GM23248 (cell line): Measurements from ENCODE around the gene HSD3B7. TPM values are rescaled to one million over a fixed set of nuclear protein-coding genes. Genes with fewer than 3 reads are reported as not detected.

Experiments used
- DNase-seq: peaks from one replicate; pipeline ENCODE4 v3.0.0-alpha.2; 2015
- H2AFZ ChIP-seq: fragments of 200-600 bp; sonication (generic); 2 replicates; pipeline ENCODE4 v1.6.1; 2016; ENCODE audit warnings: antibody characterized with exemption
- H3F3A ChIP-seq: fragments of 200-600 bp; sonication (generic); 2 replicates; pipeline ENCODE4 v1.6.1; 2016; ENCODE audit warnings: mild to moderate bottlenecking, antibody characterized with exemption, mixed run types; ENCODE audit not compliant: insufficient read depth
- H3K27ac ChIP-seq: fragments of 200-600 bp; sonication (generic); 2 replicates; pipeline ENCODE4 v1.5.1; 2016; ENCODE audit warnings: mild to moderate bottlenecking
- H3K27me3 ChIP-seq: fragments of 200-600 bp; sonication (generic); replicated peaks from 2 replicates; pipeline ENCODE4 v1.6.1; 2016; ENCODE audit warnings: mild to moderate bottlenecking; ENCODE audit not compliant: insufficient read depth
- H3K36me3 ChIP-seq: fragments of 200-600 bp; sonication (generic); 2 replicates; pipeline ENCODE4 v1.6.1; 2016; ENCODE audit warnings: low read depth, mild to moderate bottlenecking
- H3K4me1 ChIP-seq: fragments of 200-600 bp; sonication (generic); 2 replicates; pipeline ENCODE4 v1.6.1; 2016; ENCODE audit warnings: mild to moderate bottlenecking; ENCODE audit not compliant: insufficient read depth
- H3K4me2 ChIP-seq: fragments of 200-600 bp; sonication (generic); one replicate; pipeline ENCODE4 v1.6.1; 2016; ENCODE audit warnings: mild to moderate bottlenecking; ENCODE audit not compliant: unreplicated experiment
- H3K4me3 ChIP-seq: fragments of 200-600 bp; sonication (generic); 2 replicates; pipeline ENCODE4 v1.5.1; 2016; ENCODE audit warnings: mild to moderate bottlenecking
- H3K79me2 ChIP-seq: fragments of 200-600 bp; sonication (generic); 2 replicates; pipeline ENCODE4 v1.6.1; 2016; ENCODE audit warnings: mild to moderate bottlenecking; ENCODE audit not compliant: insufficient read depth
- H3K9ac ChIP-seq: fragments of 200-600 bp; sonication (generic); 2 replicates; pipeline ENCODE4 v1.6.1; 2016; ENCODE audit warnings: mild to moderate bottlenecking
- H3K9me2 ChIP-seq: fragments of 200-600 bp; sonication (generic); 2 replicates; pipeline ENCODE4 v1.6.1; 2016; ENCODE audit warnings: mixed run types, mild to moderate bottlenecking, moderate library complexity; ENCODE audit not compliant: insufficient read depth
- H3K9me3 ChIP-seq: fragments of 200-600 bp; sonication (generic); one replicate; pipeline ENCODE4 v1.6.1; 2017; ENCODE audit warnings: low read depth
- H4K20me1 ChIP-seq: fragments of 200-600 bp; sonication (generic); 2 replicates; pipeline ENCODE4 v1.6.0; 2016; ENCODE audit not compliant: insufficient read depth
- EZH2 ChIP-seq: fragments of 200-600 bp; sonication (generic); IDR thresholded peaks from 2 replicates; pipeline ENCODE4 v1.6.1; 2018; ENCODE audit warnings: antibody characterized with exemption, mild to moderate bottlenecking; ENCODE audit not compliant: insufficient read depth, poor library complexity, severe bottlenecking
- EZH2phosphoT487 ChIP-seq: fragments of 200-600 bp; sonication (generic); IDR thresholded peaks from 2 replicates; pipeline ENCODE4 v1.6.1; 2018; ENCODE audit warnings: antibody characterized with exemption, moderate library complexity, mild to moderate bottlenecking, low read depth; ENCODE audit not compliant: insufficient read depth
- WGBS, 2 experiments: methylation state at CpG; one replicate each; pipeline ENCODE4 v1.1.6; 2015 to 2017; ENCODE audit warnings: low lambda C conversion rate in 2 of 2, low coverage in 1 of 2; ENCODE audit errors: missing lambda C conversion rate in 2 of 2; 5-methylcytosine and 5-hydroxymethylcytosine counted together
- in situ Hi-C: fragments of 300-500 bp; cut with MboI; formaldehyde crosslinking; loops from 2 replicates; pipeline ENCODE4 v1.15.0; 2020
- polyA plus RNA-seq: library from polyadenylated mRNA; unstranded; fragments of >200 nt; fragmentation: Nextera tagmentation; extraction: Ambion mirVana; gene quantifications from 2 replicates; pipeline ENCODE4 v1.2.1, GENCODE V29; 2016
- total RNA-seq: library from RNA; depleted of rRNA; stranded (reverse); fragments of >200 nt; shearing (Covaris generic); gene quantifications from 2 replicates; pipeline ENCODE4 v1.2.3, GENCODE V29; 2014

The HSD3B7 gene
- total and polyA plus RNA-seq, 2 experiments from 2014 or later: 40.2 to 69.7 TPM

DNA sequence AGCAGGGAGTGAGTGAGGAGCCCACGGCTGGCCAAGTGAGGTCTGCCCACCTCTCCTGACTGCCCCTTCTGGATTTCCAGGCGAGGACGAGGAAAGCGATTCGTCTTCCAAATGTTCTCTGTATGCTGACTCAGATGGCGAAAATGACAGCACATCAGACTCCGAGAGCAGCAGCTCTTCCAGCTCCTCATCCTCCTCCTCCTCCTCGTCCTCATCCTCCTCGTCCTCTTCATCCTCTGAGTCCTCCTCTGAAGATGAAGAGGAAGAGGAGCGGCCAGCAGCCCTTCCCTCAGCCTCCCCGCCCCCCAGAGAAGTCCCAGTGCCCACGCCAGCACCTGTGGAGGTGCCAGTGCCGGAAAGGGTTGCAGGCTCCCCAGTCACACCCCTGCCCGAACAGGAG is 13.7 kb upstream of the HSD3B7 start:
- 94 to 97% methylated on average over 13 to 14 of the region's 14 CpGs for WGBS, 2 experiments
- in situ Hi-C loops: loop anchor here (25.0 kb wide), 2 partner anchors 741 to 916 kb away; a partner anchor contains a TSS
- no peak for TF ChIP-seq EZH2phosphoT487
- no peak for TF ChIP-seq EZH2

DNA sequence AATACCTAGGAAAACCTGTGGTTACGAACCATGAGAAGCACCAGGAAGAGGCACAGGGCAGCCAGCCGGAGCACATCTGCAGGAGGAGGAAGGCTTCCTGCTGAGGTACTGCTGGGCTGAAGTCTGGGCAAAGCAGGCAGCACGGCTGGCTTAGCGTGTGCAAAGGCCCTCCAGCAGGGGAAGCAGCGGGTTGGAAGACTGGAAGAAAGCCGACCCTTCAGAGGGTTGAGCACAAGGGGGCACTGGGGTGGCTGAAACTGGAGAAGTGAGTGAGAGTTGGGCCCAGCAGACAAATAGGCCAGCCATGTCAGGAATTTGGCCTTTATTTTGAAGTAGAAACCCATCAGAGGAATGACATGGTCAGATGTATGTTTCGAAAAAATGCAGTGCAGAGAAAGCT is 12.1 kb upstream of the HSD3B7 start:
- DNase-seq: peak; percentile 48
- Histone ChIP-seq H3K36me3 (peaks cover 16% of the 10 kb centered on the region), H3K4me1 (no peaks in the 10 kb centered on the region), H3F3A (no peaks in the 10 kb centered on the region), H3K27me3 (no peaks in the 10 kb centered on the region), H3K27ac (no peak overlapping the region), H3K4me3 (no peak overlapping the region), H3K79me2 (no peaks in the 10 kb centered on the region; the same call in 1 of the 2 replicates), H3K9ac (no peak overlapping the region), H4K20me1 (no peaks in the 10 kb centered on the region), H2AFZ (no peak overlapping the region), H3K9me2 (no peaks in the 10 kb centered on the region), H3K4me2 (no peak overlapping the region), H3K9me3 (no peaks in the 10 kb centered on the region)
- 72 to 78% methylated on average over 7 of the region's 7 CpGs for WGBS, 2 experiments
- in situ Hi-C loops: loop anchor here (25.0 kb wide), 2 partner anchors 739 to 914 kb away; a partner anchor contains a TSS
- TF ChIP-seq EZH2phosphoT487: no peak
- TF ChIP-seq EZH2: no peak

More for the DNA sequence above, 13.7 kb upstream of the HSD3B7 start:
- Histone ChIP-seq H3K4me2 (no peak overlapping the region), H2AFZ (no peak overlapping the region), H3K79me2 (no peaks in the 10 kb centered on the region), H3K9me3 (no peaks in the 10 kb centered on the region), H3K36me3 (peaks cover 16% of the 10 kb centered on the region), H3K9me2 (no peaks in the 10 kb centered on the region), H3K27me3 (no peaks in the 10 kb centered on the region), H3F3A (no peaks in the 10 kb centered on the region), H3K27ac (no peak overlapping the region), H3K4me1 (no peaks in the 10 kb centered on the region), H3K9ac (no peak overlapping the region), H4K20me1 (no peaks in the 10 kb centered on the region), H3K4me3 (no peak overlapping the region)
- no peak for DNase-seq

- Histone ChIP-seq H3K4me2 (no peak overlapping the region), H3K9ac (no peak overlapping the region), H3K79me2 (no peaks in the 10 kb centered on the region; the same call in 1 of the 2 replicates), H3K9me3 (no peaks in the 10 kb centered on the region), H3K4me1 (no peaks in the 10 kb centered on the region), H3K4me3 (no peak overlapping the region), H3K27me3 (no peaks in the 10 kb centered on the region), H3F3A (no peaks in the 10 kb centered on the region), H3K36me3 (peaks cover 16% of the 10 kb centered on the region), H4K20me1 (no peaks in the 10 kb centered on the region), H3K9me2 (no peaks in the 10 kb centered on the region), H3K27ac (no peak overlapping the region), H2AFZ (no peak overlapping the region)
- DNase-seq: no peak
- TF ChIP-seq EZH2phosphoT487 (no peak), EZH2 (no peak)
- WGBS, 2 experiments: 97 to 98% methylated on average over 6 of the region's 6 CpGs
- in situ Hi-C loops: loop anchor here (25.0 kb wide), 2 partner anchors 738 to 913 kb away; a partner anchor contains a TSS
Measured at GRCh38 chr16:30974348-30974747, 10.7 kb upstream of the HSD3B7 start.

GRCh38 chr16:30976486-30976885 is 8.5 kb upstream of the HSD3B7 start:
- no peaks in the 10 kb centered on the region for H3K9me3 ChIP-seq
- peaks cover 1% of the 10 kb centered on the region; the same call in 1 of the 2 replicates for H3F3A ChIP-seq
- in situ Hi-C loops: loop anchor here (25.0 kb wide), 1 partner anchor 461 kb away; the partner anchor contains the start of genes COX6A2 and ZNF843
- no peak overlapping the region for H3K4me2 ChIP-seq
- WGBS, 2 experiments: 99 to 100% methylated on average over 4 of the region's 4 CpGs
- no peak overlapping the region for H3K4me3 ChIP-seq
- H3K9me2 ChIP-seq: no peaks in the 10 kb centered on the region
- no peak for DNase-seq
- H2AFZ ChIP-seq: no peak overlapping the region
- peaks cover 8% of the 10 kb centered on the region for H3K36me3 ChIP-seq
- no peak overlapping the region for H3K9ac ChIP-seq
- no peaks in the 10 kb centered on the region; the same call in 1 of the 2 replicates for H3K79me2 ChIP-seq
- TF ChIP-seq EZH2: no peak
- TF ChIP-seq EZH2phosphoT487: no peak
- no peaks in the 10 kb centered on the region for H3K27me3 ChIP-seq
- H3K4me1 ChIP-seq: no peaks in the 10 kb centered on the region
- H4K20me1 ChIP-seq: no peaks in the 10 kb centered on the region
- H3K27ac ChIP-seq: no peak overlapping the region
